RKO (cell line): ENCODE measurements around the gene BTF3L4.
"Not testable (repeated sequence)": the region's sequence is repeated elsewhere in the genome, so short reads cannot be mapped to it uniquely, and the experiment has no call there.

Source experiments
- DNase-seq: peaks from one replicate; pipeline ENCODE4 v3.0.0-alpha.2; 2016; ENCODE audit warnings: low spot score

BTF3L4 gene

GRCh38 chr1:52056163-52056936 is at the start of gene BTF3L4:
Gene BTF3L4, plus strand, starts transcription at chr1:52056295. Its CDS starts 3,553 bp downstream, at chr1:52059848.
- DNase-seq = peak; percentile 96

- no peak for DNase-seq
These were observed 48.7 kb upstream of the BTF3L4 start for GRCh38 chr1:52007215-52008002.

- no peak for DNase-seq
These were observed 47.9 kb upstream of the BTF3L4 start for GRCh38 chr1:52008071-52008809.

- no peak for DNase-seq
These were observed 34.0 kb upstream of the BTF3L4 start for GRCh38 chr1:52022133-52022532.

GRCh38 chr1:52026278-52026677 is 29.8 kb upstream of the BTF3L4 start:
- DNase-seq = no peak

GRCh38 chr1:52028328-52028727 is 27.8 kb upstream of the BTF3L4 start:
- DNase-seq = no peak

- not testable (repeated sequence) for DNase-seq
These were observed 27.3 kb upstream of the BTF3L4 start for GRCh38 chr1:52028839-52029238.

- DNase-seq = peak; percentile 55
These were observed 23.8 kb upstream of the BTF3L4 start for GRCh38 chr1:52032124-52032784.

- DNase-seq = peak; percentile 77
These were observed 23.3 kb upstream of the BTF3L4 start for GRCh38 chr1:52032785-52033131.

GRCh38 chr1:52033190-52034049 is 22.7 kb upstream of the BTF3L4 start, which contains the start of gene KTI12:
Gene KTI12, minus strand, starts transcription at chr1:52033810. Its CDS starts 49 bp downstream, at chr1:52033761.
- DNase-seq = peak; percentile 94

GRCh38 chr1:52034050-52034384 is 22.1 kb upstream of the BTF3L4 start:
- DNase-seq = no peak

GRCh38 chr1:52037402-52037814 is 18.7 kb upstream of the BTF3L4 start:
- no peak for DNase-seq

GRCh38 chr1:52037909-52038308 is 18.2 kb upstream of the BTF3L4 start:
- DNase-seq = no peak

- DNase-seq = no peak
These were observed 14.4 kb upstream of the BTF3L4 start for GRCh38 chr1:52041551-52042185.

- DNase-seq = no peak
These were observed 10.9 kb upstream of the BTF3L4 start for GRCh38 chr1:52045236-52045635.

- DNase-seq = not testable (repeated sequence)
These were observed 10.4 kb upstream of the BTF3L4 start for GRCh38 chr1:52045666-52046195.

GRCh38 chr1:52049337-52049736 is 6.8 kb upstream of the BTF3L4 start:
- DNase-seq = not testable (repeated sequence)

- DNase-seq = no peak
These were observed 2.2 kb upstream of the BTF3L4 start for GRCh38 chr1:52053862-52054261.

GRCh38 chr1:52054496-52055065 is 1.5 kb upstream of the BTF3L4 start:
- DNase-seq = no peak
